ENCODE measurements around the gene ACCSL.

The ACCSL gene

GRCh38 chr11:44065161-44065661 is 17.4 kb downstream of the ACCSL start:
- DNase-seq, result no peak

GRCh38 chr11:44065841-44066731 is 18.3 kb downstream of the ACCSL start, which contains the start of gene ACCS:
Gene ACCS (plus strand): TSS chr11:44066270. CDS start chr11:44067628, 1,358 bp downstream.
- peak; percentile 96 for DNase-seq

DNA sequence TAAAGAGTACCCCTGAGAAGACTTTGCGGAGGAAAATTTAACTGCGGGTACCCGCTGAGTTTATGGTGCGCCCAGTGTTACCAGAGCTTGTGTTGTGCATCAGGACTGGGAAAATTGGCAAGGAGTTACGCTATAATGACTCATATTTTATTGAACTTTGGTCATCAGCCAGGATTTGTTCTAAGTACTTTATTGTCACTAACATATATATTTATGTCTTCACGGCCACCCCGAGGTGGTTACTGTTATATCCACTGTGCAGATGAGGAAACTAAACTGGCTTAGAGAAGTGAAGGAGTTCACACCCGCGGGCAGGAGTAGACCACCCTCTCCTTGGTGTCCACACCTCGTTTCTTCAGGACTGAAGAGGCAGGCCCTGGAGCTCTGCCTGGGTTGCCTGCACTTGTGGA is 19.0 kb downstream of the ACCSL start:
- no peak for DNase-seq

DNA sequence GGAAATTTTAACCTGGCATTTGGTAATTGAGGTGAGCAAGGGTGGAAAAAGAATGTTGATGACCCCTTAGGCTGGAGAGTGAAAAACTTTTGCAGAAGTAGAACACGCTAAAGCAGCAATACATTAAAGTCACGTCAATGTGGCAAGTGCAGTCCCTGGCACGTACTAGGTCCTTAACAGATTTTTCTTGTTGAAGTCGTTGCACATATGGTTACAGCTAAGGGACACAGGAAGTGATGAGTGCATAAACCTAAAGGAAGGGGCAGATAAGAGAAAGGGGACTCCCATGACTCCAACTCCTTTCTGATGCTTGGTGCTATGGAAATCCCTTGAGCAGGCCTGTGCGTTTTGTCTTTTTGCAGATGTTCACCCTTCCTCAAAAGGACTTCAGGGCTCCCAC is 19.5 kb downstream of the ACCSL start:
- no peak for DNase-seq

- no peak for DNase-seq
Measured at GRCh38 chr11:44068180-44068579, 20.4 kb downstream of the ACCSL start.

DNA sequence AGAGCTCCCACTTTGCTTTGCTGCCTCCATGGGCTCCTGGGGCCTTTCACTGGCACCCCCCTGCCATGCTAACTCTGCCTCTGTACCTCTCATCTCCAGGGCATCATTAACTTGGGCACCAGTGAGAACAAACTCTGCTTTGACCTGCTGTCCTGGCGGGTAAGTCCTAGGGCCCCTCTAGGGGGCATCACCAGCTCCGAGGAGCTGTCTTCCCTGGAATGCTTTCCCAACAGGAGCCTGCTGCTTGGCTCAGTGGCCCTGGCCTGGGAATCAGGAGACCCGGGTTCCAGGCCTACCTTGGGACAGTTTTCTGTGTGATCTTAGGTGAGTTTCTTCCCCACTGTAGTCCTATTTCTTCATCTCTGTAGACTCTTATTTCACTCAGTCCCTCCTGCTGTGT is 23.4 kb downstream of the ACCSL start:
- DNase-seq, result no peak

DNA sequence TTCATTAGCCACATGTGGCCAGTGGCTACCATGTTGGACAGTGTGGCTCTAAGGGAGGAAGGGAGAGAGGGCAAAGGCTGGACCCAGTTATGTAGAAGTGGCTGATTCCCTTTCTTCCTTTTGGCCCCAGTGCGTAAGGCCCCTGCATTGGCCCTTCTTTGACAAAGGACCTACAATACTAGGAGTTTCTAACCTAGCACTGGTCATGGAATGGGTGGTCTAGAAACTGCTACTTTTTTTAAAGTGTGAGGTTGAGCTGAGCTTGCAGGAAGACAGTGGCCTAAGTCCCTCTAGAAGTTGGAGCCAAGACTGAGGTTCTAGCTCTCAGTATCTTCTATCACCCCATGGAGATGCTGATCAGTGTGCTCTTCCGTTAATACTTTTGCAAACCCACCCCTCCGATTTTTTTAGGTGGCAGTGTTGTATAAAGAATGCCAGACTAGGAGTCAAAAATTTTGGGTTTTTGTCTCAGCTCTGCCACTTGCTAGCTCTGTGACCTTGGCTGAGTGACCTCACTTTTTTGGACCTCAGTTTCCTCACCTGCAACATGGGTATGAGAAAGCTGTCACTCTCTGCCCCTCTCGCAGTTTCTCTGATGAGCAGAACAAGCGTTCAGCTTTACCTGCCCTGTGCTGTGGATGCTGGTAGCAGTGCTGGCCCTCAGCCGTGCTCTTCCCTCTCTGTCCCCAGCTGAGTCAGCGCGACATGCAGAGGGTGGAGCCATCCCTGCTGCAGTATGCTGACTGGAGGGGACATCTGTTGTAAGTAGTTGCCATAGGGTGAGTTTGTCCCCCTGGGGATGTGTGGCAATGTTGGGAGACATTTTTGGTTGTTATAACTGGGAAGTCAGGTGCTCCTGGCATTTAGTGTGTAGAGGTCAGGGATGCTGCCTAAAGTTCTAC is 25.2 kb downstream of the ACCSL start:
- DNase-seq, result no peak

GRCh38 chr11:44078794-44079193 is 31.0 kb downstream of the ACCSL start:
- no peak for DNase-seq

DNA sequence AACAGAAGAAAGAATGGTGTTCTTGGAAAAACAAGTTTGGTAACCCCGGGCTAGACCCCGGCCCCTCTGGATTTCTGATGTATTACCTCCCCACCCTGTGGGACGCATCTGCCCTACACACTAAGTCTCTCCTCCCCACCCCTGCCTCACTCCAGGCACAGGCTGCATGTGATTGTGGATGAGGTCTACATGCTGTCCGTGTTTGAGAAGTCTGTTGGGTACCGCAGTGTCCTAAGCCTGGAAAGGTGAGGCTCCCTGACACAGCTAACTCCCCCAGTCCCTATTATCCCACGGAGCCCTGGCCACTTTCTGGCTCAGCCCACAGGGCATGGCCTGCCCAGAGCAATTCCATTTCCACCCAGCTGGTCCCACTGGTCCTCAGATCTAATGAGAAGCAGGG is 31.6 kb downstream of the ACCSL start:
- no peak for DNase-seq

GRCh38 chr11:44080951-44081350 is 33.2 kb downstream of the ACCSL start:
- DNase-seq, result no peak

- no peak for DNase-seq
Measured at GRCh38 chr11:44082645-44083044, 34.9 kb downstream of the ACCSL start.

DNA sequence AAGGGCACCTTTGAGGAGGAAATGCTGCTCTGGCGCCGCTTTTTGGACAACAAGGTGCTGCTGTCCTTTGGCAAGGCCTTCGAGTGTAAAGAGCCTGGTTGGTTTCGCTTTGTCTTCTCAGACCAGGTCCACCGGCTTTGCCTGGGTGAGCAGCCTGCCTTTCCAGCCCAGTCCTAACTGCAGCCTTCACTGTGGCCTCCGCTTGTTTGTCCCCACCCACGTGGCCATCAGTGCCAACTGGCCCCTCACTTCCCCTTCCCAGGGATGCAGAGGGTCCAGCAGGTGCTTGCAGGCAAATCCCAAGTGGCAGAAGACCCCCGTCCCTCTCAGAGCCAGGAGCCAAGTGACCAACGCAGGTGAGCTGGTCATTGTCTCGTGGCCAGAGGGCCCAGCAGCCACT is 35.7 kb downstream of the ACCSL start:
- no peak for DNase-seq

- no peak for DNase-seq
Measured at GRCh38 chr11:44083906-44084305, 36.1 kb downstream of the ACCSL start.

- DNase-seq, result no peak
Measured at GRCh38 chr11:44085330-44085729, 37.5 kb downstream of the ACCSL start.

- DNase-seq, result no peak
Measured at GRCh38 chr11:44088377-44088776, 40.6 kb downstream of the ACCSL start.

GRCh38 chr11:44088871-44089270 is 41.1 kb downstream of the ACCSL start:
- DNase-seq, result no peak

- no peak for DNase-seq
Measured at GRCh38 chr11:44090539-44090938, 42.8 kb downstream of the ACCSL start.

- DNase-seq, result peak; percentile 75
Measured at GRCh38 chr11:44094260-44094868, 46.6 kb downstream of the ACCSL start.

- peak; percentile 93 for DNase-seq
Measured at GRCh38 chr11:44095506-44096359, 48.0 kb downstream of the ACCSL start, which contains the start of gene EXT2. Gene EXT2 (plus strand): TSS chr11:44095678. CDS start chr11:44107713, 12,035 bp downstream.

- no peak for DNase-seq
Measured at GRCh38 chr11:44096360-44097185, 48.8 kb downstream of the ACCSL start.

DNA sequence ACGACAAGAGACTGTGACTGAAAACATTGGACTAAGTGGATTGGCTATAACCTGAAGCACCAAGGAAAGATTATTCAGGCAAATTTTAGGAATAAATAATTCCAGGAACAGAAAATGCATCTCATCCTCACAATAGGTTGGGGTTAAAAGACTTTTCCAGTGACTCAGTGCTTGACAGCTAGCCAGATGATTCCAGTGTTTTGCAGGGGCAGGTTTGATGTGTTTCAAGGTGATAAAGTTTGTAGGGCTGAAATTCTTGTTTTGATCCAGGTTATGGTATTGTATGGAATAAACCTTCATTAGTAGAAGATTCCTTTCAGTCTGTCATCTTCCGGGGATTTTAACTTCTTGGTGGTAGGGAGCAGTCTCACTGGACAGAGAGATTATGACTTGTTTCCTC is 50.0 kb downstream of the ACCSL start:
- no peak for DNase-seq
